SK-N-SH treated with all-trans-retinoic acid at 6 μM for 48 hours (cell line): ENCODE data around the gene FAM32A.

Experiments
- ATAC-seq: fragments of 200-7000 bp; cut with Tn5 transposase; 3 replicates; pipeline ENCODE4 v1.9.1; 2020; ENCODE audit warnings: mild to moderate bottlenecking, moderate library complexity
- ARNTL ChIP-seq: fragments of 450-650 bp; formaldehyde crosslinking; IDR thresholded peaks from 2 replicates; pipeline ENCODE4 v1.5.0; 2020; ENCODE audit warnings: low read depth, mild to moderate bottlenecking, moderate library complexity, borderline replicate concordance
- BACH2 ChIP-seq: fragments of 250-450 bp; sonication (Bioruptor Pico); IDR thresholded peaks from 2 replicates; pipeline ENCODE4 v1.9.0; 2021; ENCODE audit warnings: mild to moderate bottlenecking, borderline replicate concordance
- CSDC2 ChIP-seq: fragments of 250-450 bp; sonication (Bioruptor Pico); IDR thresholded peaks from 2 replicates; pipeline ENCODE4 v1.5.0; 2020; ENCODE audit warnings: mild to moderate bottlenecking, moderate library complexity
- ESRRG ChIP-seq: fragments of 250-450 bp; sonication (Bioruptor Pico); IDR thresholded peaks from 2 replicates; pipeline ENCODE4 v1.6.1; 2021; ENCODE audit warnings: mild to moderate bottlenecking
- GLIS3 ChIP-seq: fragments of 250-450 bp; sonication (Bioruptor Pico); IDR thresholded peaks from 2 replicates; pipeline ENCODE4 v1.5.0; 2020; ENCODE audit warnings: mild to moderate bottlenecking, moderate library complexity
- ISL1 ChIP-seq: fragments of 250-450 bp; sonication (Bioruptor Pico); IDR thresholded peaks from 2 replicates; pipeline ENCODE4 v2.1.2; 2022; ENCODE audit warnings: mild to moderate bottlenecking, moderate library complexity
- OSR1 ChIP-seq: fragments of 250-450 bp; sonication (Bioruptor Pico); IDR thresholded peaks from 2 replicates; pipeline ENCODE4 v1.8.0; 2022; ENCODE audit warnings: moderate library complexity, mild to moderate bottlenecking, inconsistent platforms
- RARB ChIP-seq: fragments of 250-450 bp; sonication (Bioruptor Pico); IDR thresholded peaks from 2 replicates; pipeline ENCODE4 v1.8.0; 2021; ENCODE audit warnings: mild to moderate bottlenecking, moderate library complexity
- SNAI2 ChIP-seq: fragments of 250-450 bp; sonication (Bioruptor Pico); IDR thresholded peaks from 2 replicates; pipeline ENCODE4 v1.5.0; 2020; ENCODE audit warnings: mild to moderate bottlenecking, moderate library complexity
- TCF4 ChIP-seq: fragments of 250-450 bp; sonication (Bioruptor Pico); IDR thresholded peaks from 2 replicates; pipeline ENCODE4 v1.8.0; 2021; ENCODE audit warnings: mild to moderate bottlenecking, moderate library complexity, borderline replicate concordance
- ZFP3 ChIP-seq: fragments of 250-450 bp; sonication (Bioruptor Pico); IDR thresholded peaks from 2 replicates; pipeline ENCODE4 v1.5.0; 2020; ENCODE audit warnings: mild to moderate bottlenecking, moderate library complexity
- ZFP30 ChIP-seq: fragments of 450-650 bp; formaldehyde crosslinking; IDR thresholded peaks from 2 replicates; pipeline ENCODE4 v1.5.0; 2022; ENCODE audit warnings: mild to moderate bottlenecking, moderate library complexity
- ZNF565 ChIP-seq: fragments of 450-650 bp; formaldehyde crosslinking; conservative IDR thresholded peaks from 2 replicates; pipeline ENCODE4 v1.5.0; 2020; ENCODE audit warnings: low read depth, mild to moderate bottlenecking, moderate library complexity
- ZNF70 ChIP-seq: fragments of 450-650 bp; formaldehyde crosslinking; IDR thresholded peaks from 2 replicates; pipeline ENCODE4 v1.5.0; 2020; ENCODE audit warnings: mild to moderate bottlenecking, moderate library complexity
- ZNF8 ChIP-seq: fragments of 450-650 bp; formaldehyde crosslinking; IDR thresholded peaks from 2 replicates; pipeline ENCODE4 v1.5.0; 2020; ENCODE audit warnings: mild to moderate bottlenecking, moderate library complexity
- TF ChIP-seq, protein P1 (sequence below): fragments of 250-450 bp; sonication (Bioruptor Pico); IDR thresholded peaks from 2 replicates; pipeline ENCODE4 v1.5.1; 2020; ENCODE audit warnings: low read depth, mild to moderate bottlenecking, moderate library complexity
- TF ChIP-seq, protein P2 (sequence below): fragments of 250-450 bp; sonication (Bioruptor Pico); IDR thresholded peaks from 2 replicates; pipeline ENCODE4 v1.5.1; 2021; ENCODE audit warnings: mild to moderate bottlenecking, moderate library complexity
- TF ChIP-seq, protein P3 (sequence below): fragments of 250-450 bp; sonication (Bioruptor Pico); IDR thresholded peaks from 2 replicates; pipeline ENCODE4 v1.8.0; 2021; ENCODE audit warnings: low read depth, mild to moderate bottlenecking, moderate library complexity, borderline replicate concordance
- TF ChIP-seq, protein P4 (sequence below): fragments of 250-450 bp; sonication (Bioruptor Pico); IDR thresholded peaks from 2 replicates; pipeline ENCODE4 v1.8.0; 2020; ENCODE audit warnings: mild to moderate bottlenecking, moderate library complexity, borderline replicate concordance
- TF ChIP-seq, protein P5 (sequence below): fragments of 250-450 bp; sonication (Bioruptor Pico); IDR thresholded peaks from 2 replicates; pipeline ENCODE4 v1.5.0; 2020; ENCODE audit warnings: mild to moderate bottlenecking, moderate library complexity

Gene FAM32A

DNA sequence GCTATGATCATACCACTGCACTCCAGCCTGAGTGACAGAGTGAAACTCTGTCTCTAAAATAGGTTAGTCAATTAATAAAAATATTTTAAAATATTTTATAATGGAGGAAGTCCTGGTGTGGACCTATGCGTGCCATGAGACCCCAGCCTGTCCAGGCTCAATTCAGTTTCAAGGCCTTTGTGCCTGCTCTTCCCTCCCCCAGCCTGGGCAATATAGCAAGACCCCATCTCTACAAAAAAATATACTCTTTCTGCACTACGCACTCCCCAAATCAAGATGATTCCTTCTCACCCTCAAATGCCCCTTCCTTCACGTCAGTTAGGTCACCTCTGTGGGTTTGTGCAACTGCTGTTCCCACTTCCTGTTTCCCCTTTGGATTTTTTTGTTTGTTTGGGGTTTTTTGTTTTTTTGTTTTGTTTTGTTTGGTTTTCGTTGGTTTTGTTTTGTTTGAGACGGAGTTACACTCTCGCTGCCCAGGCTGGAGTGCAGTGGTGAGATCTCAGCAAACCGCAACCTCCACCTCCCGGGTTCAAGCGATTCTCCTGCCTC lies 43.1 kb upstream of the FAM32A start:
- TF ChIP-seq SNAI2 (CRISPR knock-in tag) (no peak), ZNF8 (no peak), ZFP30 (CRISPR knock-in tag) (no peak), CSDC2 (CRISPR knock-in tag) (no peak), OSR1 (CRISPR knock-in tag) (no peak)
- no peak for ATAC-seq

DNA sequence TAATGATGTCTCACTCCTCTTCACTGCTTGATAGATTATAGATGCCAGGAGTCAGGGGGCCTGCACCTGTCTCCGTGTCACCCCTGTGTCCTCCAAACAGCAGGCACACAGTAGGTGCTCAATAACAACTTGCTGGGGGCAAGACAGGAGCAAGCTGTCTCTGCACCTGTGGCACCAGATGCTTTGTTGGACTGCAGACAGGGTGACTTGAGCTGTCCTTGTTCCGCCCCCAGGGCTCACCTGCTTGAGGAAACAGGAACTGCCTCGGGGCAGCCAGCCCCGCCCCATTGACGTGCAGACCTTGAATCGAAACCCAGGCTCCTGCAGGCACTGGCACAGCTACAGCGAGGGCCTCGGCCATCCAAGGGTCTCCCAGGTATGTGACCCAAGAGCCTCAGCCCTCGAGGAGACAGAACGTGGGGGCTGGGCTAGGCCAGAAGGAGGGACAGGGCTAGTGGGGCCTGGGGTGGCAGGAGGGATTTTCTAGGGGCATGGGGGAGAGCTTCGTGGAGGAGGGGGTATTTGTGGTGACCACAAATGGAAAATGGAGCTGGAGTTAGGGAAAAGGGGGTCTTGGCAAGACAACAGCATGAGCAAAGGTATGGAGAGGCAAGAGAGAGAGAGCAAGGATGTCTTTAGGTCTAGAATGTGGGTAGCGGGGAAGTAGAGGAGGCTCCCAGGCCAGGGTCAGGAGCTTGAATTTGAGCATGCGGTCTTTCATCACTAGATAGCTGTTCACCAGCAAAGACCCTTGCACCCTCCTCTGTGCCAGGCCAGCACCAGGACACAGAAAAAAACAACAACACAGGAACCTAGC lies 41.6 kb upstream of the FAM32A start, which contains the start of gene HSH2D:
HSH2D (plus strand) TSS at position 287 of the 817 bp plus-strand sequence. CDS start 5,066 bp downstream, outside the sequence.
- ATAC-seq = no peak
- TF ChIP-seq GLIS3 (CRISPR knock-in tag) = no peak
- TF ChIP-seq ARNTL (CRISPR knock-in tag) = no peak
- no peak for TF ChIP-seq ZNF8
- no peak for TF ChIP-seq ZNF70 (CRISPR knock-in tag)
- TF ChIP-seq OSR1 (CRISPR knock-in tag) = no peak
- no peak for TF ChIP-seq ISL1 (CRISPR knock-in tag)
- TF ChIP-seq BACH2 (CRISPR knock-in tag) = no peak
- TF ChIP-seq RARB (CRISPR knock-in tag) = no peak

DNA sequence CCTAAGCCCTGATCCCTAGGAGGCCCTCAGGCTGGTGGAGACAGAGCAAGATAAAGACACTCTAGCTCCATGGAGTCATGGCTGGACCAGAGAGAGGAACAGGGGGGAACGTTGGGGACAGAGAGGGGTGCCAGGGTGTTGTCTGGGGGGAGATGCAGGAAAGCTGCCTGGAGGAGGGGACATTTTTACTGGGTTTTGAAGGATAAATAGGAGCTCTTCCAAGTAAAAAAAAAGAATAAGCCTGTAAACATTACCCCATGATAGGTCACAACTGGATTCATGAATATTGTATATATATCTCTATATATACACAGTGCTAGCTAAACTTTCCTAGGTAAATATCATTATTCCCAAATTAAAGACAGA lies 41.0 kb upstream of the FAM32A start:
- peak; percentile 91 for TF ChIP-seq ZFP3 (CRISPR knock-in tag)
- TF ChIP-seq, protein P1, sequence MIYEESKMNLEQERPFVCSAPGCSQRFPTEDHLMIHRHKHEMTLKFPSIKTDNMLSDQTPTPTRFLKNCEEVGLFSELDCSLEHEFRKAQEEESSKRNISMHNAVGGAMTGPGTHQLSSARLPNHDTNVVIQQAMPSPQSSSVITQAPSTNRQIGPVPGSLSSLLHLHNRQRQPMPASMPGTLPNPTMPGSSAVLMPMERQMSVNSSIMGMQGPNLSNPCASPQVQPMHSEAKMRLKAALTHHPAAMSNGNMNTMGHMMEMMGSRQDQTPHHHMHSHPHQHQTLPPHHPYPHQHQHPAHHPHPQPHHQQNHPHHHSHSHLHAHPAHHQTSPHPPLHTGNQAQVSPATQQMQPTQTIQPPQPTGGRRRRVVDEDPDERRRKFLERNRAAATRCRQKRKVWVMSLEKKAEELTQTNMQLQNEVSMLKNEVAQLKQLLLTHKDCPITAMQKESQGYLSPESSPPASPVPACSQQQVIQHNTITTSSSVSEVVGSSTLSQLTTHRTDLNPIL (CRISPR knock-in tag) = no peak
- TF ChIP-seq, protein P2, sequence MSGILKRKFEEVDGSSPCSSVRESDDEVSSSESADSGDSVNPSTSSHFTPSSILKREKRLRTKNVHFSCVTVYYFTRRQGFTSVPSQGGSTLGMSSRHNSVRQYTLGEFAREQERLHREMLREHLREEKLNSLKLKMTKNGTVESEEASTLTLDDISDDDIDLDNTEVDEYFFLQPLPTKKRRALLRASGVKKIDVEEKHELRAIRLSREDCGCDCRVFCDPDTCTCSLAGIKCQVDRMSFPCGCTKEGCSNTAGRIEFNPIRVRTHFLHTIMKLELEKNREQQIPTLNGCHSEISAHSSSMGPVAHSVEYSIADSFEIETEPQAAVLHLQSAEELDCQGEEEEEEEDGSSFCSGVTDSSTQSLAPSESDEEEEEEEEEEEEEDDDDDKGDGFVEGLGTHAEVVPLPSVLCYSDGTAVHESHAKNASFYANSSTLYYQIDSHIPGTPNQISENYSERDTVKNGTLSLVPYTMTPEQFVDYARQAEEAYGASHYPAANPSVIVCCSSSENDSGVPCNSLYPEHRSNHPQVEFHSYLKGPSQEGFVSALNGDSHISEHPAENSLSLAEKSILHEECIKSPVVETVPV (CRISPR knock-in tag) = no peak
- ATAC-seq = no peak

DNA sequence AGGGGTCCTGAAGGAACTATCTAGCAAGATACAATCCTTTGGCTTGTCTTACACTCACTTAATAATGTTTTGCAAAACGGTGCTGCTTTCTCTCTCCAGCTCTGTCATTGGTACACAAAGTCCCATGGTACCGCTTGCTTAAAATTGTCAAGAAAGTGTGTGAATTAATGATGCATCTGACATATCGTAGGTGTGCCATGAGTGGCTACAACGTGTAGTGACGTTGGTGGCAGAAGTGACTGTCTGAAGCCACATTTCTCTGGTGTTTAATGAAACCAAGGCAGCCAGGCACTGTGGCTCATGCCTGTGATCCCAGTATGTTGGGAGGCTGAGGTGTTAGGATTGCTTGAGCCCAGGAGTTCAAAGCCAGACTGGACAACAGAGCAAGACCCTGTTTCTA lies 39.1 kb upstream of the FAM32A start:
- ATAC-seq = no peak
- TF ChIP-seq RARB (CRISPR knock-in tag) (no peak), ZNF565 (CRISPR knock-in tag) (no peak), SNAI2 (CRISPR knock-in tag) (no peak), TCF4 (CRISPR knock-in tag) (no peak), ZFP3 (CRISPR knock-in tag) (no peak), ZFP30 (CRISPR knock-in tag) (no peak), ESRRG (CRISPR knock-in tag) (no peak)
- TF ChIP-seq, protein P2 (CRISPR knock-in tag) = no peak
- TF ChIP-seq, protein P3, sequence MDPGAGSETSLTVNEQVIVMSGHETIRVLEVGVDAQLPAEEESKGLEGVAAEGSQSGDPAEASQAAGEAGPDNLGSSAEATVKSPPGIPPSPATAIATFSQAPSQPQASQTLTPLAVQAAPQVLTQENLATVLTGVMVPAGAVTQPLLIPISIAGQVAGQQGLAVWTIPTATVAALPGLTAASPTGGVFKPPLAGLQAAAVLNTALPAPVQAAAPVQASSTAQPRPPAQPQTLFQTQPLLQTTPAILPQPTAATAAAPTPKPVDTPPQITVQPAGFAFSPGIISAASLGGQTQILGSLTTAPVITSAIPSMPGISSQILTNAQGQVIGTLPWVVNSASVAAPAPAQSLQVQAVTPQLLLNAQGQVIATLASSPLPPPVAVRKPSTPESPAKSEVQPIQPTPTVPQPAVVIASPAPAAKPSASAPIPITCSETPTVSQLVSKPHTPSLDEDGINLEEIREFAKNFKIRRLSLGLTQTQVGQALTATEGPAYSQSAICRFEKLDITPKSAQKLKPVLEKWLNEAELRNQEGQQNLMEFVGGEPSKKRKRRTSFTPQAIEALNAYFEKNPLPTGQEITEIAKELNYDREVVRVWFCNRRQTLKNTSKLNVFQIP (CRISPR knock-in tag) = no peak
- TF ChIP-seq, protein P4, sequence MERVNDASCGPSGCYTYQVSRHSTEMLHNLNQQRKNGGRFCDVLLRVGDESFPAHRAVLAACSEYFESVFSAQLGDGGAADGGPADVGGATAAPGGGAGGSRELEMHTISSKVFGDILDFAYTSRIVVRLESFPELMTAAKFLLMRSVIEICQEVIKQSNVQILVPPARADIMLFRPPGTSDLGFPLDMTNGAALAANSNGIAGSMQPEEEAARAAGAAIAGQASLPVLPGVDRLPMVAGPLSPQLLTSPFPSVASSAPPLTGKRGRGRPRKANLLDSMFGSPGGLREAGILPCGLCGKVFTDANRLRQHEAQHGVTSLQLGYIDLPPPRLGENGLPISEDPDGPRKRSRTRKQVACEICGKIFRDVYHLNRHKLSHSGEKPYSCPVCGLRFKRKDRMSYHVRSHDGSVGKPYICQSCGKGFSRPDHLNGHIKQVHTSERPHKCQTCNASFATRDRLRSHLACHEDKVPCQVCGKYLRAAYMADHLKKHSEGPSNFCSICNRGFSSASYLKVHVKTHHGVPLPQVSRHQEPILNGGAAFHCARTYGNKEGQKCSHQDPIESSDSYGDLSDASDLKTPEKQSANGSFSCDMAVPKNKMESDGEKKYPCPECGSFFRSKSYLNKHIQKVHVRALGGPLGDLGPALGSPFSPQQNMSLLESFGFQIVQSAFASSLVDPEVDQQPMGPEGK = no peak
- TF ChIP-seq, protein P5, sequence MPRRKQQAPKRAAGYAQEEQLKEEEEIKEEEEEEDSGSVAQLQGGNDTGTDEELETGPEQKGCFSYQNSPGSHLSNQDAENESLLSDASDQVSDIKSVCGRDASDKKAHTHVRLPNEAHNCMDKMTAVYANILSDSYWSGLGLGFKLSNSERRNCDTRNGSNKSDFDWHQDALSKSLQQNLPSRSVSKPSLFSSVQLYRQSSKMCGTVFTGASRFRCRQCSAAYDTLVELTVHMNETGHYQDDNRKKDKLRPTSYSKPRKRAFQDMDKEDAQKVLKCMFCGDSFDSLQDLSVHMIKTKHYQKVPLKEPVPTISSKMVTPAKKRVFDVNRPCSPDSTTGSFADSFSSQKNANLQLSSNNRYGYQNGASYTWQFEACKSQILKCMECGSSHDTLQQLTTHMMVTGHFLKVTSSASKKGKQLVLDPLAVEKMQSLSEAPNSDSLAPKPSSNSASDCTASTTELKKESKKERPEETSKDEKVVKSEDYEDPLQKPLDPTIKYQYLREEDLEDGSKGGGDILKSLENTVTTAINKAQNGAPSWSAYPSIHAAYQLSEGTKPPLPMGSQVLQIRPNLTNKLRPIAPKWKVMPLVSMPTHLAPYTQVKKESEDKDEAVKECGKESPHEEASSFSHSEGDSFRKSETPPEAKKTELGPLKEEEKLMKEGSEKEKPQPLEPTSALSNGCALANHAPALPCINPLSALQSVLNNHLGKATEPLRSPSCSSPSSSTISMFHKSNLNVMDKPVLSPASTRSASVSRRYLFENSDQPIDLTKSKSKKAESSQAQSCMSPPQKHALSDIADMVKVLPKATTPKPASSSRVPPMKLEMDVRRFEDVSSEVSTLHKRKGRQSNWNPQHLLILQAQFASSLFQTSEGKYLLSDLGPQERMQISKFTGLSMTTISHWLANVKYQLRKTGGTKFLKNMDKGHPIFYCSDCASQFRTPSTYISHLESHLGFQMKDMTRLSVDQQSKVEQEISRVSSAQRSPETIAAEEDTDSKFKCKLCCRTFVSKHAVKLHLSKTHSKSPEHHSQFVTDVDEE (CRISPR knock-in tag) = no peak
- TF ChIP-seq, protein P1 (CRISPR knock-in tag) = no peak
